Activated naive CD4-positive, alpha-beta T cell treated with anti-CD3 and anti-CD28 coated beads, Interleukin-2, amount 50 U/mL, for 24 hours (primary cell): Measurements from ENCODE around the gene ARPC4.
"Not testable (repeated sequence)": the region's sequence is repeated elsewhere in the genome, so short reads cannot be mapped to it uniquely, and the experiment has no call there.

ENCODE experiments used
- H3K27ac Mint-ChIP-seq: one replicate; pipeline ENCODE4 v1.8.0; 2021; ENCODE audit warnings: mild to moderate bottlenecking, mixed read lengths
- H3K27me3 Mint-ChIP-seq: one replicate; pipeline ENCODE4 v1.8.0; 2021; ENCODE audit warnings: mixed read lengths
- H3K36me3 Mint-ChIP-seq: one replicate; pipeline ENCODE4 v1.8.0; 2021; ENCODE audit warnings: mixed read lengths
- H3K4me1 Mint-ChIP-seq: one replicate; pipeline ENCODE4 v1.8.0; 2021; ENCODE audit warnings: mixed read lengths
- H3K4me3 Mint-ChIP-seq: one replicate; pipeline ENCODE4 v1.8.0; 2021; ENCODE audit warnings: mild to moderate bottlenecking, mixed read lengths
- H3K9me3 Mint-ChIP-seq: one replicate; pipeline ENCODE4 v1.8.0; 2021; ENCODE audit warnings: mixed read lengths

Gene ARPC4

DNA sequence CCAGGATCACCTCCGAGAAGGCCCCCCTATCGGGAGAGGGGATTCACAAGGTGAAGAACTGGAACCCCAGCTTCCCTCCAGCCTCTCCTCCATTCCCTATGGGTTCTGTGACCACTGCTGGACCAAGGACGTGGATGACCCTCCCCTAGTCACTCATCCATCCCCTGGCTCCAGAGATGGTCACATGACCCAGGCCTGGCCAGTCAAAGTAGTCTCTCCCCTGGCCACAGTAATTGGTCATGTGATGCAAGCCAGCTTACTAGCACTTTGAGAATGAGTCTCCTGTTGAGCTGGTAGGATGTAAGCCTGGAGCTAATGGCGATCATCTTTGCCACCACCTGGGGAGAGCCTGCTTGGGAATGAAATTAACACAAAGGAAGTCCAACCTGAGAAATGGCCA lies 27.0 kb upstream of the ARPC4 start:
- no peaks in the 10 kb centered on the region for H3K9me3 Mint-ChIP-seq
- no peak overlapping the region for H3K4me3 Mint-ChIP-seq
- H3K27me3 Mint-ChIP-seq = no peaks in the 10 kb centered on the region
- H3K27ac Mint-ChIP-seq = no peak overlapping the region
- H3K36me3 Mint-ChIP-seq = peaks cover 2% of the 10 kb centered on the region
- peaks cover 27% of the 10 kb centered on the region for H3K4me1 Mint-ChIP-seq

GRCh38 chr3:9767418-9767817 lies 25.5 kb upstream of the ARPC4 start:
- peak overlapping the region; percentile 46 for H3K27ac Mint-ChIP-seq
- no peaks in the 10 kb centered on the region for H3K27me3 Mint-ChIP-seq
- H3K4me3 Mint-ChIP-seq = no peak overlapping the region
- H3K4me1 Mint-ChIP-seq = peaks cover 29% of the 10 kb centered on the region
- H3K9me3 Mint-ChIP-seq = no peaks in the 10 kb centered on the region
- no peaks in the 10 kb centered on the region for H3K36me3 Mint-ChIP-seq

DNA sequence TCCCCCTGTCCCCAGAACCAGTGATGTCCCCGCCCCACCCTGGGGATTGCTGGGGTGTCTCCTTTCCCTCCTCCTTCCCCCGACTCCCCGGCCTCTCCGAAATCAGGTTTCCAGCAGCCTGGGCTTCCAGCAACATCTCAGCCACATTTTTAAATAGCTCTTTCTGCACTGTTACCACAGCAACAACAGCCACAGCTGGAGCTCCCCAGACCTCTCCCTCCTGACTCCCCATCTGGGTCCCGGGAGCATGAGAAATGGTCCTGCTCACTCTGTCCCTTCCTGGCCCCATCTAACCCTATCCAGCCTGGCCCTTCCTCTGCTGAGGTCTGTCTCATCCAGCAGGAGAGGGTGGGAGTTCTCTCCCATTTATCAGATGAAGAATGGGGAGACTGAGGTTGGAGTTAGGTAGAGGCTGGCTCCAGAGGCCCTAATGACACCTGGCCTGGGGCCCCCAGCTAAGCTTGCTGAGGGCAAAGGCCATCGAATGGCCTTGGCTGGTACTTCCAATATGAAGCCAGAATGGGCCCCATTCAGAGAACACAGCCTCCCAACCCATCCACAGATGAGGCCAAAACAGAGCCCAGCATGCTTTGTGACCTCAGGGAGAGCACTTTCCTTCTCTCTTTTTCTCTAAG lies 24.6 kb upstream of the ARPC4 start:
- Mint-ChIP-seq H3K36me3 (no peaks in the 10 kb centered on the region), H3K9me3 (no peaks in the 10 kb centered on the region), H3K4me3 (peak overlapping the region; percentile 71), H3K27ac (peak overlapping the region; percentile 17), H3K27me3 (no peaks in the 10 kb centered on the region), H3K4me1 (peaks cover 29% of the 10 kb centered on the region)

GRCh38 chr3:9769012-9769411 lies 23.9 kb upstream of the ARPC4 start:
- no peak overlapping the region for H3K27ac Mint-ChIP-seq
- no peaks in the 10 kb centered on the region for H3K9me3 Mint-ChIP-seq
- peak overlapping the region; percentile 71 for H3K4me3 Mint-ChIP-seq
- H3K36me3 Mint-ChIP-seq = no peaks in the 10 kb centered on the region
- no peaks in the 10 kb centered on the region for H3K27me3 Mint-ChIP-seq
- peaks cover 29% of the 10 kb centered on the region for H3K4me1 Mint-ChIP-seq

- no peaks in the 10 kb centered on the region for H3K9me3 Mint-ChIP-seq
- no peak within 1 kb of the TSS for H3K27ac Mint-ChIP-seq
- peak within 1 kb of the TSS; percentile 72 for H3K4me3 Mint-ChIP-seq
- no peaks in the 10 kb centered on the region for H3K36me3 Mint-ChIP-seq
- H3K4me1 Mint-ChIP-seq = peaks cover 29% of the 10 kb centered on the region
- no peaks in the 10 kb centered on the region for H3K27me3 Mint-ChIP-seq
These were observed 23.2 kb upstream of the ARPC4 start, which contains the start of gene CAMK1 for GRCh38 chr3:9769426-9770275. TSS of gene CAMK1 (minus strand) at chr3:9769947. CDS start at chr3:9767749, 2,198 bp downstream.

DNA sequence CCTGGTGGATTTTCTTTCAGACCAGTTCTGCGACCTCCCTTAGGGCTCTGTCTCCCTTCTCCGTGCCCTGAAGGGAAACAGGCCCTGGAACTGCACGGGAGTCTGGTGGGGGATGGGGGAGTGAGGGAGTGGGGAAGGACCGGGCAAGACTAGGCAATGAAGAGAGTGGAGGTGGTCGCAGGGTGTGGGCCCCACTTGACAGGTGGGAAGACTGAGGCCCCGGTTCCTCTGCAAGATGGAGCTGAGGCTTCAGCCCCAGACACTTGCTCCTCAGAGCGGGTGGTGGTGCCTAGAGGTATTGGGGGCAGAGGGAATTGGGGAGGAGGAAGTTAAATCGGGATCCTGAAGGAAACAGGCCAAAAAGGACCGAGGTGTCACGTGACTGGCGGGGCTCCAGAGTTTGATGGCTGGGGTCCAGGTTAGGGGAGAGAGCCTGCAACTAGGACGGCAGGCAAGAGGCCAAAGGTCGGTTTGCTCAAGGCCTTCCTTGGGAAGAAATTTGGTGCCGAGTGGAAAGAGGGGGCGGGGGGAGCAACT lies 22.5 kb upstream of the ARPC4 start:
- H3K27ac Mint-ChIP-seq = no peak overlapping the region
- no peaks in the 10 kb centered on the region for H3K36me3 Mint-ChIP-seq
- peak overlapping the region; percentile 36 for H3K4me3 Mint-ChIP-seq
- no peaks in the 10 kb centered on the region for H3K9me3 Mint-ChIP-seq
- H3K4me1 Mint-ChIP-seq = peaks cover 29% of the 10 kb centered on the region
- H3K27me3 Mint-ChIP-seq = no peaks in the 10 kb centered on the region

GRCh38 chr3:9771007-9771406 lies 21.9 kb upstream of the ARPC4 start:
- not testable (repeated sequence) for H3K36me3 Mint-ChIP-seq, H3K27me3 Mint-ChIP-seq, H3K9me3 Mint-ChIP-seq, H3K27ac Mint-ChIP-seq
- Mint-ChIP-seq H3K4me3 (peak overlapping the region; percentile 72), H3K4me1 (peaks cover 31% of the 10 kb centered on the region)

- Mint-ChIP-seq H3K9me3 (peaks cover 3% of the 10 kb centered on the region), H3K27me3 (no peaks in the 10 kb centered on the region), H3K27ac (peak overlapping the region; percentile 97), H3K36me3 (peaks cover 4% of the 10 kb centered on the region), H3K4me1 (peaks cover 57% of the 10 kb centered on the region), H3K4me3 (peak overlapping the region; percentile 84)
These were observed 15.8 kb upstream of the ARPC4 start for GRCh38 chr3:9776896-9777693.

GRCh38 chr3:9777694-9778021 lies 15.2 kb upstream of the ARPC4 start:
- Mint-ChIP-seq H3K27ac (peak overlapping the region; percentile 97), H3K4me1 (peaks cover 61% of the 10 kb centered on the region), H3K4me3 (peak overlapping the region; percentile 84), H3K9me3 (peaks cover 3% of the 10 kb centered on the region), H3K27me3 (no peaks in the 10 kb centered on the region), H3K36me3 (peaks cover 4% of the 10 kb centered on the region)

GRCh38 chr3:9778143-9779074 lies 14.5 kb upstream of the ARPC4 start:
- Mint-ChIP-seq H3K36me3 (peaks cover 7% of the 10 kb centered on the region), H3K4me3 (peak overlapping the region; percentile 84), H3K27ac (peak overlapping the region; percentile 97), H3K9me3 (peaks cover 3% of the 10 kb centered on the region), H3K27me3 (no peaks in the 10 kb centered on the region), H3K4me1 (peaks cover 66% of the 10 kb centered on the region)

- Mint-ChIP-seq H3K9me3 (peaks cover 3% of the 10 kb centered on the region), H3K4me3 (peak overlapping the region; percentile 84), H3K36me3 (peaks cover 7% of the 10 kb centered on the region), H3K4me1 (peaks cover 66% of the 10 kb centered on the region), H3K27ac (peak overlapping the region; percentile 97), H3K27me3 (no peaks in the 10 kb centered on the region)
These were observed 13.7 kb upstream of the ARPC4 start for GRCh38 chr3:9779075-9779593.

- peaks cover 3% of the 10 kb centered on the region for H3K9me3 Mint-ChIP-seq
- peak overlapping the region; percentile 67 for H3K4me3 Mint-ChIP-seq
- H3K4me1 Mint-ChIP-seq = peaks cover 66% of the 10 kb centered on the region
- H3K27ac Mint-ChIP-seq = peak overlapping the region; percentile 97
- H3K36me3 Mint-ChIP-seq = peaks cover 7% of the 10 kb centered on the region
- no peaks in the 10 kb centered on the region for H3K27me3 Mint-ChIP-seq
These were observed 13.0 kb upstream of the ARPC4 start for GRCh38 chr3:9779721-9780457.

DNA sequence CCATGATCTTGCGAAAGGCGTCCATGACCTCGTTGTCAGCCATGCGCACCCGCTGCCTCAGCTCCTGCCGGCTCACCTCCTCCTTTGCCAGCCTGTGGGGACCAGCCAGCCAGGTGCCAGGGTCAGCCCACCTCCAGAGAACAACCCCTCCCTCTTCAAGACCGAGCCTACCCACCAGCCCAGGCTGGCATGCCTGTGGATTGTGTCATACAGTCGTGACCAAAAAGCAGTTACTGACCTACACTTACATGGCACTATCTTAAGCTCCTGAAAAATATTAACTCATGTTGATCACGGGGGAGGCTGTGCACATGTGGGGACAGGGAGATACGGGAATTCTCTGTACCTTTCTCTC lies 12.4 kb upstream of the ARPC4 start:
- H3K27ac Mint-ChIP-seq = peak overlapping the region; percentile 97
- peak overlapping the region; percentile 67 for H3K4me3 Mint-ChIP-seq
- H3K36me3 Mint-ChIP-seq = peaks cover 9% of the 10 kb centered on the region
- H3K9me3 Mint-ChIP-seq = peaks cover 3% of the 10 kb centered on the region
- H3K27me3 Mint-ChIP-seq = no peaks in the 10 kb centered on the region
- H3K4me1 Mint-ChIP-seq = peaks cover 68% of the 10 kb centered on the region

DNA sequence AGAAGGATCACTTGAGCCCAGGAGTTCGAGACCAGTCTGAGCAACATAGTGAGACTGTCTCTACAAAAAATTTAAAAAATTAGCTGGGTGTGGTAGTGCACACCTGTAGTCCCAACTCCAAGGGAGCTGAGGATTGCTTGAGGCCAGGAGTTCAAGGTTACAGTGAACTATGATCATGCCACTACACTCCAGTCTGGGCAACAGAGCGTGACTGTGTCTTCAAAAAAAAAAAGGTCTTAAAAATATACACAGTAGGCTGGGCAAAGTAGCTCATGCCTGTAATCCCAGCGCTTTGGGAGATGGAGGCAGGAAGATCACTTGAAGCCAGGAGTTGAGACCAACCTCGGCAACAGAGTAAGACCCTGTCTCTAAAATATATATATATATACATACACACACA lies 12.0 kb upstream of the ARPC4 start:
- Mint-ChIP-seq H3K4me1 (peaks cover 69% of the 10 kb centered on the region), H3K9me3 (peaks cover 3% of the 10 kb centered on the region), H3K27me3 (no peaks in the 10 kb centered on the region), H3K4me3 (no peak overlapping the region), H3K36me3 (peaks cover 11% of the 10 kb centered on the region), H3K27ac (peak overlapping the region; percentile 97)
